Measurements from ENCODE around the gene PREB. TPM values are rescaled to one million over a fixed set of nuclear protein-coding genes. Genes with fewer than 3 reads are reported as not detected.

PREB gene, protein sequence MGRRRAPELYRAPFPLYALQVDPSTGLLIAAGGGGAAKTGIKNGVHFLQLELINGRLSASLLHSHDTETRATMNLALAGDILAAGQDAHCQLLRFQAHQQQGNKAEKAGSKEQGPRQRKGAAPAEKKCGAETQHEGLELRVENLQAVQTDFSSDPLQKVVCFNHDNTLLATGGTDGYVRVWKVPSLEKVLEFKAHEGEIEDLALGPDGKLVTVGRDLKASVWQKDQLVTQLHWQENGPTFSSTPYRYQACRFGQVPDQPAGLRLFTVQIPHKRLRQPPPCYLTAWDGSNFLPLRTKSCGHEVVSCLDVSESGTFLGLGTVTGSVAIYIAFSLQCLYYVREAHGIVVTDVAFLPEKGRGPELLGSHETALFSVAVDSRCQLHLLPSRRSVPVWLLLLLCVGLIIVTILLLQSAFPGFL
- total RNA-seq (2022) (62.5 and 65.3 TPM in 2 replicates), Bru-seq, nascent RNA (percentile 74 among the genes with signal in this experiment), BruChase-seq, experiment 1, labeled RNA remaining after a 2-hour chase (percentile 85 among the genes with signal in this experiment), BruChase-seq, experiment 2, labeled RNA remaining after a 6-hour chase (percentile 92 among the genes with signal in this experiment)
- long read RNA-seq, transcript PREB-201 (9 exons, 2,166 nt): major isoform, 166 of 211 reads
- long read RNA-seq, partial matches to known transcripts: 11 of 211 reads
- long read RNA-seq, other reads (novel, unspliced or antisense): 30 of 211 reads

DNA sequence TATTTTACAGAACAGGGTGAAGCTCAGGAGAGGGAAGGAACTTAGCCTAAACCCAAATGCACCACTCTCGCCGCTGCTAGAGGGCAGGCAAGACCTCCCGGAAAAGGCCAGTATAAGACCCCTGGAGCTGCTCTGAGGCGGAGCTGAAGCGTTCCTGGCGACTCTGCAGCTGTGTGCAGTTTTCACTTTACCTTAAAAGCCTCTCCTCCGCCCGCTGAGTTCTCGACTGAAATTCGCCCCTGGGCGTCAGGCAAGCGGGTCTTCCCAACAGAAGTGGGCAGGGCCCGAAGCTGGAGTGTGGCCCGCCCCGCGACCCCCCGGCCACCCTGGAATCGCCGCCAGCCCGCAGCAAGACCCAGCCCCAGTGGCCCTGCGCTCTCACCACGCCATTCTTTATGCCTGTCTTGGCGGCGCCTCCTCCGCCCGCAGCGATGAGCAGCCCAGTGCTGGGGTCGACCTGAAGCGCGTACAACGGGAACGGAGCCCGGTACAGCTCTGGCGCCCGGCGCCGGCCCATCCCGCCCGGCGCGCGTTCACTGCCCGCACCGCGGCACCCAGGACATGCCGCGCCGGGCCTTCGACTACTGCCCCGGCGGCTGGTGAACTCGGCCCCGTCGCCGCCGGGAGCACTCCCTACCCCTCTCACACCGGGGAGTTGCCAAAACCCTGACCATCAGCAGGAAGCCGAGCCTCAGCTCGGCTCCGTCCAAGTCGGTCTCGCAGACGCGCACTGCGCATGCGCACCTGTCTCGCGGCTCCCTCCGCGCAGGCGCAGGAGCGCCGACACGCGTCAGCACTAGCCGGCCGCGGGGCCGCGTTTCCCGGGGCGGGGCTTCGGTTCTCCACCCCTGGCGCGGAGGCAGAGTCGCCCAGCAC lies at the start of gene PREB:
PREB (minus strand) TSS at position 732 of the 876 bp plus-strand sequence; CDS start at position 517, 215 bp downstream.
- ChIA-PET CTCF (interaction anchor here (0.6 to 2.1 kb wide), 11 partner anchors 18 to 164 kb away, joined by 3 to 22 read pairs (median 4); partner anchors contain the start of genes ATRAID and SLC5A6), POLR2A (interaction anchor here (1.2 to 1.6 kb wide), 2 partner anchors 11 to 57 kb away, joined by 7 to 8 read pairs; partner anchors contain the start of gene ABHD1)
- H3K9me3 Mint-ChIP-seq (ENCODE audit: unreplicated experiment): no peaks in the 10 kb centered on the region
- Histone ChIP-seq H3K36me3 (ENCODE audit: control insufficient read depth, insufficient read depth, low read length) (no peaks in the 10 kb centered on the region; the same call in 1 of the 2 replicates), H3K4me3 (ENCODE audit: low read depth, low read length) (peak within 1 kb of the TSS; percentile 64), H3K4me1 (peaks cover 5% of the 10 kb centered on the region; the same call in 1 of the 2 replicates), H3K27me3 (replicated peaks; ENCODE audit: control insufficient read depth, insufficient read depth, low read length) (no peaks in the 10 kb centered on the region), H3K9me3 (no peaks in the 10 kb centered on the region)
- no peaks in the 10 kb centered on the region for H3K27me3 Mint-ChIP-seq (ENCODE audit: insufficient read depth, unreplicated experiment)
- peak; percentile 97 to 99 for DNase-seq
- H3K4me1 Mint-ChIP-seq (ENCODE audit: low read depth, unreplicated experiment): peaks cover 6% of the 10 kb centered on the region
- BruUV-seq (replicated peaks): no TSS peak
- peak in 1 of 2 experiments; percentile 47 for TF ChIP-seq CTCF (IDR thresholded peaks at IDR 0.05; ENCODE audit: insufficient read depth in 1 of 2, low read depth in 1 of 2, low read length in 1 of 2, severe bottlenecking in 1 of 2, unreplicated experiment in 1 of 2)
- intact Hi-C loops (cut with micrococcal nuclease; ENCODE audit: unreplicated experiment): loop anchor here (2.0 kb wide), 1 partner anchor 35 kb away; no protein-coding TSS in a partner anchor
- peak within 1 kb of the TSS; percentile 86 for H3K4me3 Mint-ChIP-seq (ENCODE audit: unreplicated experiment)
- peak within 1 kb of the TSS; percentile 93 for H3K27ac Mint-ChIP-seq (ENCODE audit: unreplicated experiment)
- peaks cover 35% of the 10 kb centered on the region for H3K36me3 Mint-ChIP-seq (ENCODE audit: insufficient read depth, unreplicated experiment)

DNA sequence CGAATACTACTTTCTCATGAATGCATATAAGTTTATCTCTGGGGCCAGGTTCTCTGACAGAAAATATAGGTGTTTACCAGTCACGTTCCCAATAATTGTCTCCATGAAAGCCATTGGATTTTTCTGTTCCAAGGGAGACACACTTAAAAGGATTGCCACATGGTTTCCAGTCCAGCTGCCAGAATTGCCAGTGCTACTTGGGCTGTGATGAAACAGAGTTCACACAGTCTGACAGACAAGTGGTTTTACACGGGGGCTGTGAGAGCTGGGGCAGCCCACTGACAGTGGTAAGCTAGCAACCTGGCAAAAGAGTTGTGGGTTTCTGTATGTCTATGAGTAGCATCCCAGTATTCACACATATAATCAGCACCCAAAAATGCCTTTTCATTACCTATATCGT lies 49.7 kb upstream of the PREB start:
- peaks cover 8% of the 10 kb centered on the region for H3K4me1 Mint-ChIP-seq (ENCODE audit: low read depth, unreplicated experiment)
- H3K27ac Mint-ChIP-seq (ENCODE audit: unreplicated experiment): no peak overlapping the region
- H3K4me3 ChIP-seq (ENCODE audit: low read depth, low read length): no peak overlapping the region
- no TSS peak for BruUV-seq (replicated peaks)
- no peaks in the 10 kb centered on the region for H3K9me3 ChIP-seq
- no peaks in the 10 kb centered on the region for H3K9me3 Mint-ChIP-seq (ENCODE audit: unreplicated experiment)
- no peak for TF ChIP-seq CTCF (IDR thresholded peaks at IDR 0.05; ENCODE audit: insufficient read depth in 1 of 2, low read depth in 1 of 2, low read length in 1 of 2, severe bottlenecking in 1 of 2, unreplicated experiment in 1 of 2)
- no peak for DNase-seq
- no peaks in the 10 kb centered on the region for H3K36me3 Mint-ChIP-seq (ENCODE audit: insufficient read depth, unreplicated experiment)
- H3K4me3 Mint-ChIP-seq (ENCODE audit: unreplicated experiment): no peak overlapping the region
- intact Hi-C loops (cut with micrococcal nuclease; ENCODE audit: unreplicated experiment): no loop called here
- no peaks in the 10 kb centered on the region for H3K36me3 ChIP-seq (ENCODE audit: control insufficient read depth, insufficient read depth, low read length)
- H3K4me1 ChIP-seq: peaks cover 5% of the 10 kb centered on the region
- CTCF ChIA-PET: no interaction called here
- POLR2A ChIA-PET: no interaction called here
- no peaks in the 10 kb centered on the region for H3K27me3 Mint-ChIP-seq (ENCODE audit: insufficient read depth, unreplicated experiment)
- H3K27me3 ChIP-seq (replicated peaks; ENCODE audit: control insufficient read depth, insufficient read depth, low read length): no peaks in the 10 kb centered on the region

DNA sequence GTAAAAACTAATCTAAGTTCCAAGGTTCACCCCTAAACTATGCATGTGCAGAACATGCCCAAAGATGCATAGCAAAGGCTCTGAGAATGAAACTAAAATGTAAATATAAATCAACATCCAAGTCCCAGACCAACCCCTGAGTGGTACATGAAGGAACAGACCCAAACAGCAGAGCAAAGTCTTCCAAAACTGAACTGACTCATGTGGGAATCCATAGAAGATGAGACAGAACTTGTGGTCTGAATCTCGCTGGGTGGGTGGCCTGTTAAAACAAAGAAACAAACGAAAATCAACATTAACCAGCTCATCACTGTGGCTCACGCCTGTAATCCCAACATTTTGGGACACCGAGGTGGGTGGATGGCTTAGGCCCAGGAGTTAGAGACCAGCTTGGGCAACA lies 47.9 kb upstream of the PREB start:
- peaks cover 5% of the 10 kb centered on the region for H3K4me1 ChIP-seq
- BruUV-seq (replicated peaks): no TSS peak
- Mint-ChIP-seq H3K9me3 (ENCODE audit: unreplicated experiment) (no peaks in the 10 kb centered on the region), H3K27me3 (ENCODE audit: insufficient read depth, unreplicated experiment) (no peaks in the 10 kb centered on the region), H3K4me1 (ENCODE audit: low read depth, unreplicated experiment) (peaks cover 8% of the 10 kb centered on the region), H3K36me3 (ENCODE audit: insufficient read depth, unreplicated experiment) (no peaks in the 10 kb centered on the region), H3K4me3 (ENCODE audit: unreplicated experiment) (no peak overlapping the region), H3K27ac (ENCODE audit: unreplicated experiment) (no peak overlapping the region)
- H3K36me3 ChIP-seq (ENCODE audit: control insufficient read depth, insufficient read depth, low read length): no peaks in the 10 kb centered on the region
- H3K9me3 ChIP-seq: no peaks in the 10 kb centered on the region
- TF ChIP-seq CTCF (IDR thresholded peaks at IDR 0.05; ENCODE audit: insufficient read depth in 1 of 2, low read depth in 1 of 2, low read length in 1 of 2, severe bottlenecking in 1 of 2, unreplicated experiment in 1 of 2): no peak
- ChIA-PET POLR2A (no interaction called here), CTCF (no interaction called here)
- intact Hi-C loops (cut with micrococcal nuclease; ENCODE audit: unreplicated experiment): no loop called here
- H3K4me3 ChIP-seq (ENCODE audit: low read depth, low read length): no peak overlapping the region
- no peaks in the 10 kb centered on the region for H3K27me3 ChIP-seq (replicated peaks; ENCODE audit: control insufficient read depth, insufficient read depth, low read length)
- DNase-seq: no peak

Measured in Caco-2 (cell line).